Pulmonary artery endothelial cell (primary cell): ENCODE results near the gene RPS6KA2. TPM values are rescaled to one million over a fixed set of nuclear protein-coding genes. Genes with fewer than 3 reads are reported as not detected.
A peak's percentile ranks its signal among the peaks of the same experiment; 100 is the strongest.
"Not testable (repeated sequence)": the region's sequence is repeated elsewhere in the genome, so short reads cannot be mapped to it uniquely, and the experiment has no call there.

ENCODE experiments used
- DNase-seq: peaks from one replicate; pipeline ENCODE4 v3.0.0-alpha.2; 2011; ENCODE audit warnings: low read depth, low spot score
- total RNA-seq: library from RNA; depleted of rRNA; stranded (reverse); fragments of >200 nt; gene quantifications from 2 replicates; pipeline ENCODE4 v1.2.3, GENCODE V29; 2014

Gene RPS6KA2
- total RNA-seq, 1 donor from 2014 or later = 124 TPM

- no peak for DNase-seq
Measured at GRCh38 chr6:166402582-166403277, 224.3 kb downstream of the RPS6KA2 start.

DNA sequence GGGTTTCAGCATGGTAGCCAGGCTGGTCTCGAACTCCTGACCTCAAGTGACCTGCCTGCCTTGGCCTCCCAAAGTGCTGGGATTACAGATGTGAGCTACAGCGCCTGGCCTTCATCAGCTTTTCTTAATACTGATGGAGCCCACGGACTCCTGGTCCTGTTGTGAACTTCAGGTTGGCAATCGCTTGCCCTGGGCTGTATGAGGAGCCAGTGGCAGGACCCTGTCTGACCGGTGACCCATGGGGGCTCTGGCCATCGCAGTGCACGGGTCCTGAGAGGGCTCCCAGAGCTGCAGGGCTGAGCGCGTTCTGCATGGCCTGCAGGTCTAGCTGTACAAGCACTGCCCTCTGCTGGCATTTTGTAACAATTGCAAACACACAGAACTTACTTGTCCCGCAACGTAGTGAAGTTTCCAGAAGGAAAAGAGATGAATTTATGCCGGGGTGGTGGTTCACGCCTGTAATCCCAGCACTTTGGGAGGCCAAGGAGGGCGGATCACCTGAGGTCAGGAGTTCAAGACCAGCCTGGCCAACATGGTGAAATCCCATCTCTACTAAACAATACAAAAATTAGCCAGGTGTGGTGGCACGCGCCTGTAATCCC lies 226.3 kb downstream of the RPS6KA2 start:
- peak; percentile 45 for DNase-seq

DNA sequence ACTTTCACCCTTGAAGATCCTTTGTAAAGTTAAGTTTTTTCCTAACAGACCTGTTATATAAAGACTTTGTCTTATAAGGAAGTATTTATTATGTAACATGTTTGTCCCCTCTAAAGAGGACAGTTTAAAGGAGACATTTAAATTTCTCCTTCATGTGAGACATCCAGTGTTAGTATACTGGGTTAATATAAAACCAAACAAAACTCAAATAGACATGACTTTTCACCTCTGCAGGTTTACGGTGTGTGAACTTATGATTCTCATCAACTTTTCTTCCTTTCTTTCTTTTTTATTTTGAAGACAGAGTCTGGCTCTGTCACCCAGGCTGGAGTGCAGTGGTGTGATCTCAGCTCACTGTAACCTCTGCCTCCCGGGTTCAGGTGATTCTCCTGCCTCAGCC lies 226.9 kb downstream of the RPS6KA2 start:
- no peak for DNase-seq

DNA sequence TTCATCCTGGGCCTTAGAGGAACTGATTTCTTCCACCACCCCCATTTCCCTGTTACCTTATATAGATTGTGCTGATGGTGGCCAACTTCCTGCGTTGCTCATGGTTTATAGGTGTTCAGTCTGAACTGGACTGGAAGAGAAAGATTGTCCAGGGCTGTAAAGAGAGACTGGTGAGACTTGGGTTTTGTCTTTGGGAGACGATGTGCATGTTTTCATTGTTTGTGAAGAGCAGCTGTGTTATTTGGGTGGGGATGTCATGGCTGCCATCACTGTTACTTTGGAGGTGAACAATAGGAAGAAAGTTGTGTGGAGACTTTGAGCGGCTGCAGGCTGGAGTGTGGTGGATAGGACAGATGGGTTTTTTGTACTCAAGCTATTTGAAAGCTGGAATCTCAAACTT lies 228.7 kb downstream of the RPS6KA2 start:
- no peak for DNase-seq

GRCh38 chr6:166397849-166398248 lies 229.2 kb downstream of the RPS6KA2 start:
- DNase-seq = no peak

- DNase-seq = no peak
Measured at GRCh38 chr6:166395778-166396177, 231.3 kb downstream of the RPS6KA2 start.

DNA sequence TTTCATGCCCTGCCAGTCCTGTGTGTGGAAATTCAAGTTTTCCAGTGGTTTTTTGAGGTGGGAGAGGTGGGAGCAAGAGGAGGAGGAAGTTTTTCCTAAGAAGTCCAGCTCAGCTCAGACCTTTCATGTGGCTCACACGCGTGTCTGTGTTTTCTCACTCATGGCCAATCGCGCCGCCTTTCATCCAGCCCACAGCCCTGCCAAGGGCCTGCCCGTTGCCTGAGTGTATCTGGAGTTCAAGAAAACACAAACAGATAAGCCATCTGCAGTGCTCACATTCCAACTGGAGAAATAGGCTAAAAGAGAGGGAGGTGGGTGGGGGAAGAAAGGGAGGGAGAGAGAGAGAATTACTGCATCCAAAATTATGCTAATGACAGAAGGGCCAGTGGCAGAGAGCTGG lies 231.7 kb downstream of the RPS6KA2 start:
- no peak for DNase-seq

DNA sequence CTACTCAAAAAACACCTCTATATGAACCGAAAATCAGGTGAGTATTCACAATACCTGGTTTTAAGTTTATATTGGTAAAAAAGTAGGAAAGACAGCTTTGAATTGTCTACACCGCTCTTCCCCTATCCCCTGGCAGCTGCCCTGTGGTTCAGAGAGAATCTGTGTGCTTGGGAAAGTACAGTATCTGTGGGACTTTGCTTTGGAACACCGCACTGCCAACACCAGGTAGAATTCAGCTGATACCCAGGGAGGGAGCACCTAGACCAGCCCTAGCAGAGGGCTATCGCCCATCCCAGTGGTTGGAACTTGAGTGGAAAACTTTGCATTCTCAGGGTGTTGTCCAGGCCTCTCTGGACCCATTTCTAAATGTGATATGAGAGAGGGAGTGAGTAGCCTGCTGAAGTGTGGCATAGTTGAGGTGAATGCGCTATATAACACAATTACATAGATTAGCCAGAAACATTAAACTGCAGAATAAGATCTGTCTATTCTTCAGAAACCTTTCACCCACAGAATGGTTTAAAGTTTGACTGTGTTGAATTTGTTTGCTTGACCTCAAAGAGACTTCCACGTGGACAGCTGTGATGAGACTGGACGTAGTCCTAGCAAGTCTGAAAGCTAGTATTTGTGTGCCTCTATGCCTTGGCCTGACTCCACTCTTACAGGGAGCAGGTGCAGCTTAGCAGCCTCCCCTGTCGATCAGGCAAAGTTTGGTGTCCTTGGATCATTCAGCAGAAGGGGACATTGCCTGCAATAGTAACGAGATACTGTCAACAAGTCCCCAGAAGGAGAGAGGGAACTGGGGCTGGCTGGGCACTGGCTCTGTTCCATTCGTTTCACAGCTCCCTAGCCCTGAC lies 232.8 kb downstream of the RPS6KA2 start:
- DNase-seq = no peak

GRCh38 chr6:166393535-166393823 lies 233.6 kb downstream of the RPS6KA2 start:
- DNase-seq = no peak

DNA sequence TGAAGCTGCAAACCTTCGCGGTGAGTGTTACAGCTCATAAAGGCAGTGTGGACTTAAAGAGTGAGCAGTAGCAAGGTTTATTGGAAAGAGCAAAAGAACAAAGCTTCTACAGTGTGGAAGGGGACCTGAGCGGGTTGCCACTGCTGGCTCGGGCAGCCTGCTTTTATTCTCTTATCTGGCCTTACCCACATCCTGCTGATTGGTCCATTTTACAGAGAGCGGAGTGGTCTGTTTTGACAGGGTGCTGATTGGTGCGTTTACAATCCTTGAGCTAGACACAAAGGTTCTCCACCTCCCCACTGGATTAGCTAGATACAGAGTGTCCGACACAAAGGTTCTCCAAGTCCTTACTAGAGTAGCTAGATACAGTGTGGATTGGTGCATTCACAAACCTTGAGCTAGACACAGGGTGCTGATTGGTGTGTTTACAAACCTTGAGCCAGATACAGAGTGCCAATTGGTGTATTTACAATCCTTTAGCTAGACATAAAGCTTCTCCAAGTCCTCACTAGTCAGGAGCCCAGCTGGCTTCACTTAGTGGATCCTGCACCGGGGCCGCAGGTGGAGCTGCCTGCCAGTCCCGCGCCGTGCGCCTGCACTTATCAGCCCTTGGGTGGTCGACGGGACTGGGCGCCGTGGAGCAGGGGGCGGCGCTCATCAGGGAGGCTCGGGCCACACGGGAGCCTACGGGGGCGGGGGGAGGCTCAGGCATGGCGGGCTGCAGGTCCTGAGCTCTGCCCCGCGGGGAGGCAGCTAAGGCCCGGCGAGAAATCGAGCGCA lies 234.1 kb downstream of the RPS6KA2 start:
- DNase-seq = not testable (repeated sequence)

- DNase-seq = no peak
Measured at GRCh38 chr6:166389119-166389518, 237.9 kb downstream of the RPS6KA2 start.

GRCh38 chr6:166388290-166389004 lies 238.6 kb downstream of the RPS6KA2 start:
- DNase-seq = no peak

GRCh38 chr6:166387642-166388289 lies 239.3 kb downstream of the RPS6KA2 start:
- DNase-seq = no peak

- DNase-seq = not testable (repeated sequence)
Measured at GRCh38 chr6:166387098-166387497, 240.0 kb downstream of the RPS6KA2 start.

- no peak for DNase-seq
Measured at GRCh38 chr6:166386111-166386510, 240.9 kb downstream of the RPS6KA2 start.

- DNase-seq = not testable (repeated sequence)
Measured at GRCh38 chr6:166383802-166384363, 243.2 kb downstream of the RPS6KA2 start.

DNA sequence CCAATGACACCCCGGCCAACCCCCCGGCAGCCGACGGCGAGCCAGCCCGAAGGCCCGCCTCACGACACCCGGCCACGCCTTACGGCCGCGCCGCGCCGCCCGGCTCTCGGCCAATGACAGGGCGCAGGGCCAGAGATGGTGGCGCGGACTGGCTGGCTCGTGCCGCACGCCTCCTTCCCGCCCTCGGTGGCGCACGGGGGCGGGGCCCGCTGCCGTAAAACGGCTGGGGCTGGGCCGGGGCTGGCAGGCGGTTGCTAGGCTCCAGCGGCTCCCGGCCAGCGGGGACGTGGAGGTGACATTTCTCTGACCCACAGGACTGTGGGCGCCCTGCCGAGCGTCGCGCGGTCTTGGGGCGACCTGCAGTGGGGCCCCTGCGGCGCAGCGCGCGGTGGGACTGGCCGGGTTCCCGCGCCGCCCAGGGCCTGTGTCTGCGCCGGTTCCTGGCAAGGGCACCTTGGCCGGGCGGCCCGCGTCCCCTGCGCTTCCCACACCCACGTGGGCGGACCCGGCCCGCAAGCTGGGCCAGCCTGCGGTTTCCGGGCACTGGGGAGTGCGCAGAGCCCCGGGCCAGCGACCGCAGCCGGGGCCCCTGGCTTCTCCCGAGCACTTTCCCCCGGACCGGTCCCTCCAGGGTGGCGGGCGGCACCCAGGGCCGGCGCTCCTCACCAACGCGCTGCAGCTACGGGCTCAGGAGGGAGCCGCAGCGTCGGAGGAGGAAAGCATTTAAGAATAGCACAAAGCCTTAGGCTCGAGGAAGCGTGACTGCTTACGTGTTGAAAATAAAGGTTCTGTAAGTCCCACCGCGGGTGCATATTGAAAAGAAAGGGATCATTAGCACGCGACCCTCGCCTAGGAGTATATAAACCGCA lies 243.9 kb downstream of the RPS6KA2 start, which contains the start of gene MPC1:
Gene MPC1, minus strand, starts transcription at position 8 of the 869 bp plus-strand sequence. CDS start 64 bp downstream, outside the sequence.
- peak; percentile 80 for DNase-seq

- DNase-seq = no peak
Measured at GRCh38 chr6:166382500-166382932, 244.5 kb downstream of the RPS6KA2 start.
